Effector memory CD8-positive, alpha-beta T cell (primary cell): Measurements from ENCODE around the gene GJB2.
"Not testable (repeated sequence)": the region's sequence is repeated elsewhere in the genome, so short reads cannot be mapped to it uniquely, and the experiment has no call there.

Experiments used
- ATAC-seq: fragments of 150-1000 bp; cut with Tn5 transposase; replicated peaks from 2 replicates; pipeline ENCODE4 v1.10.0; 2021; ENCODE audit warnings: mild to moderate bottlenecking, moderate library complexity
- DNase-seq, 3 experiments: peaks; one replicate each; pipeline ENCODE4 v3.0.0; 2021
- H3K27ac Mint-ChIP-seq, 2 donors: one replicate each; pipeline ENCODE4 v1.8.0; 2022; ENCODE audit warnings: mild to moderate bottlenecking in 2 of 2, mixed read lengths in 2 of 2, moderate library complexity in 2 of 2
- H3K27me3 Mint-ChIP-seq, 2 donors: one replicate each; pipeline ENCODE4 v1.8.0; 2022; ENCODE audit warnings: mixed read lengths in 2 of 2
- H3K36me3 Mint-ChIP-seq: one replicate; pipeline ENCODE4 v1.8.0; 2022; ENCODE audit warnings: mild to moderate bottlenecking, moderate library complexity, mixed read lengths; ENCODE audit not compliant: insufficient read depth
- H3K4me1 Mint-ChIP-seq, 2 donors: one replicate each; pipeline ENCODE4 v1.8.0; 2022; ENCODE audit warnings: low read depth in 2 of 2, mixed read lengths in 2 of 2
- H3K4me3 Mint-ChIP-seq, 2 donors: one replicate each; pipeline ENCODE4 v1.8.0; 2022; ENCODE audit warnings: mild to moderate bottlenecking in 2 of 2, mixed read lengths in 2 of 2, moderate library complexity in 2 of 2
- H3K9me3 Mint-ChIP-seq, 2 donors: one replicate each; pipeline ENCODE4 v1.8.0; 2022; ENCODE audit warnings: mixed read lengths in 2 of 2

GJB2 gene

DNA sequence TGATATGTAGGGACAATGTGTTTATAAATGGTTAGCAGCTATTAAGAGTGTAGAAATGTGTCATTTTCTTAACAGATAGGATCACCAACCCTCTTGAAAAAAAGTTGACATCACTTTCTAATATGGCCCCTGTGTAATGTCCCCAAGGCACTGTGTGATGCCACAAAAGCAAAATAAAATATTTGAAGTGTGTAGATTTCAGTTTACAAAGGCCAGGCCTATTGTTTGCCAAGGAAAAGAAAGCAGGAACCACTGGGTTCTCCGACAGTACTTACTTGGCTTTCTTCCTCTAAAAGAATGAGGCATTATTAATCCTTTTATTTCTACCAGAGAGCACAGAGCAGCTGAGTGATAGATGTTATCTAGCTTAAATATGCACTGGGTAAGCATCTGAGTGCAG, 21.4 kb downstream of the GJB2 start:
- Mint-ChIP-seq H3K27me3 (peaks cover 85 to 99% of the 10 kb centered on the region in 2 donors), H3K27ac (no peak overlapping the region), H3K4me3 (no peak overlapping the region), H3K4me1 (peaks cover 3 to 4% of the 10 kb centered on the region in 2 donors), H3K9me3 (no peaks in the 10 kb centered on the region), H3K36me3 (peaks cover 2% of the 10 kb centered on the region)
- ATAC-seq: no peak
- no peak for DNase-seq

DNA sequence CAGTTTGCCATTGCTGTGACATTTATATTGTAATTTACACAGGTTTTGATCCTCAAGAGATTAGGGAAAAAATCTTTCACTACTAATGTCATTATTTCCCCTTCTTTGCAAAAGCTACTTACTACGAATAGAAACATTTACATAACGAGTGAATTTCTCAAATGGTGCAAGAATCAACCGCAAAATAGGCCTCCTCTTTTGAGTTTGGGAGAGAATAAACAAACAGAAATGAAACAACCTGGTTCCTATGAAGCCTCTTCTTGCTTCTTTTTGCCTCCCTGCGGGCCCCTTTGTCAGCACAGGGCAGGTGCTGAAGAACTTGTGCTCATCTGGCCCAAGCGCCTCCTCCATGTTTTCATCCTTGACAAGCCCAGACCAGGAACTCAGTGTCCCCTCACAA, 21.8 kb downstream of the GJB2 start:
- H3K36me3 Mint-ChIP-seq: peaks cover 2% of the 10 kb centered on the region
- no peak overlapping the region for H3K4me3 Mint-ChIP-seq
- peaks cover 85 to 99% of the 10 kb centered on the region in 2 donors for H3K27me3 Mint-ChIP-seq
- ATAC-seq (no peak), DNase-seq (no peak)
- no peaks in the 10 kb centered on the region for H3K9me3 Mint-ChIP-seq
- no peak overlapping the region for H3K27ac Mint-ChIP-seq
- H3K4me1 Mint-ChIP-seq: peaks cover 3 to 4% of the 10 kb centered on the region in 2 donors

- Mint-ChIP-seq H3K27ac (no peak overlapping the region), H3K9me3 (no peaks in the 10 kb centered on the region), H3K27me3 (peaks cover 78 to 88% of the 10 kb centered on the region in 2 donors), H3K4me1 (peaks cover 0 to under 1% of the 10 kb centered on the region in 2 donors), H3K36me3 (peaks cover 2% of the 10 kb centered on the region), H3K4me3 (no peak overlapping the region)
- no peak for ATAC-seq
- DNase-seq: no peak
These were observed 24.3 kb downstream of the GJB2 start for GRCh38 chr13:20168396-20168795.

- DNase-seq (no peak), ATAC-seq (no peak)
- Mint-ChIP-seq H3K36me3 (peaks cover 5% of the 10 kb centered on the region), H3K27ac (no peak overlapping the region), H3K4me3 (no peak overlapping the region), H3K4me1 (peaks cover 0 to 4% of the 10 kb centered on the region in 2 donors), H3K27me3 (peaks cover 57 to 81% of the 10 kb centered on the region in 2 donors), H3K9me3 (no peaks in the 10 kb centered on the region)
These were observed 27.1 kb downstream of the GJB2 start for GRCh38 chr13:20165417-20166257.

GRCh38 chr13:20161951-20162300, 30.8 kb downstream of the GJB2 start:
- Mint-ChIP-seq H3K27me3 (peaks cover 44 to 64% of the 10 kb centered on the region in 2 donors), H3K4me1 (peaks cover 5 to 11% of the 10 kb centered on the region in 2 donors)

DNA sequence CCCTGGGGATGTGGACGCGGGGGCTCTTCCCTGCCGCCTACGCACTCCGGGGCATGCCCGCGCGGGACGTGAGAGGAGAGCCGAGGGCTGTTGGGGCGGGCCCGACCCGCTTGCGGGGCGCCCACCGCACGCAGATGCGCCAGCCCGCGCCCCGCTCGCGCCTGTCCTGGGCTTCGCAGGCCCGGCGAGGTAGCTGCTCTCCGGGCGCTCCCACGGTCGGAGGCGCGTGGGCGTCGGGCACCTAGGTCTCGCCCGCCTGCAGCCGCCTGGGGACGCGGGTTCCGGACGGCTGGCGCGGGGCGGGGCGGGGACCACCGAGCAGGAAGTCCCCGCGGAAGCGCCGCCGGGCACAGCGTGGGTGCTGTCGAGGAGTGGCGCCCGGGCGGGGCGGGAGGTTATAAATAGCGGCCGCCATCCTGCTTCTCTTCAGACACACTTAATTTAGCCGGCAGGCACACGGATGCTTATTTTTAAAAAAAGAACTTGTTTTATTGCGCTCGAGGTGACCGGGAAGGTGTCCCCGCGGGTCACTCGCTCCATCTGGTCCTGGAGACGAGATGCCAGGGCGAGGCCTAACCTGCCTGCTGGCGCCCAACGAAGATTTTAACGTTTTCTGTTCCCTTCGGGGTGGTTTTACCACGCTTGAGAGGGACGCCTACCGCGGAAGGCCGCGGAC, 31.3 kb downstream of the GJB2 start:
- Mint-ChIP-seq H3K27me3 (peaks cover 38 to 62% of the 10 kb centered on the region in 2 donors), H3K27ac (no peak overlapping the region), H3K4me1 (peaks cover 5 to 11% of the 10 kb centered on the region in 2 donors), H3K36me3 (peaks cover 2% of the 10 kb centered on the region), H3K4me3 (peak overlapping the region; percentile 80 to 84), H3K9me3 (no peaks in the 10 kb centered on the region)
- ATAC-seq (peak; percentile 72), DNase-seq (peak; percentile 17 to 43 (median 27))

More at GRCh38 chr13:20161951-20162300, 30.8 kb downstream of the GJB2 start:
- Mint-ChIP-seq H3K36me3 (peaks cover 2% of the 10 kb centered on the region), H3K27ac (no peak overlapping the region), H3K9me3 (no peaks in the 10 kb centered on the region), H3K4me3 (peak overlapping the region; percentile 80 to 84)
- DNase-seq (no peak), ATAC-seq (no peak)

- H3K27ac Mint-ChIP-seq: no peak within 1 kb of the TSS
- H3K9me3 Mint-ChIP-seq: no peaks in the 10 kb centered on the region
- H3K36me3 Mint-ChIP-seq: peaks cover 2% of the 10 kb centered on the region
- H3K27me3 Mint-ChIP-seq: peaks cover 30 to 54% of the 10 kb centered on the region in 2 donors
- peaks cover 5 to 11% of the 10 kb centered on the region in 2 donors for H3K4me1 Mint-ChIP-seq
- ATAC-seq (peak; percentile 58), DNase-seq (peak in 1 of 3 experiments; percentile 17)
- H3K4me3 Mint-ChIP-seq: peak within 1 kb of the TSS; percentile 80 to 84
These were observed 32.1 kb downstream of the GJB2 start, which contains the start of gene GJA3 for GRCh38 chr13:20160306-20161274. Gene GJA3, minus strand, starts transcription at chr13:20161052. Its CDS starts 17,764 bp downstream, at chr13:20143288.

DNA sequence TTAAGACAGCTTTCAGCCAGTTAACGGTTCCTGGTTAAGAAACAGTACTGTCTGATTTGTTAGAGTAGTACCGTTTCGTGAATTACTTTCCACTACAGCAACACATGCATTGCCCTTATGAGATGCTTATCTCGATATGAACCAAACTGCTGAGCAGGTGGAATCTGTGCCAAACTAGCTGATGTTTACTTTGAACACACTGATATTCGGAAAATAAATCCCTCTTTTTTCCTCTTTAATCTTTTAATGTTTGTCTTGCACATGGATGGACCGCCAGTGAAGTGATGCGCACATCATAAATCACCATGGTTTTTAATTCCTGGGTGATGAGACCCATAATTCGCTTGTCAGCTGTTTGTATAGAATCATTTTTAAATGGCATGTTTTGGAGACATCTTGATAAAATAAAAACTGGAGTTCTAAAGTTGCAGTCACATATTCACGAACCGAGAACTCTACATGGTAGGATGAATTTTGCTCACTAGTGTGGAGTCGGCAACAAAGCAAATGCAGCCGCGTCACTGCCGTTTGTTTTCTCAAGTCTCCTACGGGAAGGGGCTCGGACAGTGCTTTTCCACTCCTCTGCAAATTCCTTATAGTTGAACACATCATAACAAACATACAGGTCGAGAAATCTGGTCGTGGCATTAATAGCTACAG, 33.0 kb downstream of the GJB2 start:
- no peak overlapping the region for H3K27ac Mint-ChIP-seq
- ATAC-seq (no peak), DNase-seq (no peak)
- H3K4me3 Mint-ChIP-seq: peak overlapping the region; percentile 80 to 84
- H3K4me1 Mint-ChIP-seq: peaks cover 5 to 11% of the 10 kb centered on the region in 2 donors
- H3K27me3 Mint-ChIP-seq: peaks cover 23 to 48% of the 10 kb centered on the region in 2 donors
- peaks cover 2% of the 10 kb centered on the region for H3K36me3 Mint-ChIP-seq
- H3K9me3 Mint-ChIP-seq: no peaks in the 10 kb centered on the region

- H3K27ac Mint-ChIP-seq: no peak overlapping the region
- peaks cover 5 to 9% of the 10 kb centered on the region in 2 donors for H3K4me1 Mint-ChIP-seq
- H3K9me3 Mint-ChIP-seq: no peaks in the 10 kb centered on the region
- H3K27me3 Mint-ChIP-seq: peaks cover 18 to 32% of the 10 kb centered on the region in 2 donors
- no peak for ATAC-seq
- no peak for DNase-seq
- H3K4me3 Mint-ChIP-seq: no peak overlapping the region
- peaks cover 2% of the 10 kb centered on the region for H3K36me3 Mint-ChIP-seq
These were observed 35.5 kb downstream of the GJB2 start for GRCh38 chr13:20157151-20157796.

GRCh38 chr13:20156702-20157101, 36.0 kb downstream of the GJB2 start:
- H3K27me3 Mint-ChIP-seq: peaks cover 24 to 32% of the 10 kb centered on the region in 2 donors
- H3K36me3 Mint-ChIP-seq: peaks cover 2% of the 10 kb centered on the region
- H3K27ac Mint-ChIP-seq: no peak overlapping the region
- DNase-seq: no peak
- no peaks in the 10 kb centered on the region for H3K9me3 Mint-ChIP-seq
- H3K4me3 Mint-ChIP-seq: no peak overlapping the region
- no peak for ATAC-seq
- H3K4me1 Mint-ChIP-seq: peaks cover 5 to 8% of the 10 kb centered on the region in 2 donors

DNA sequence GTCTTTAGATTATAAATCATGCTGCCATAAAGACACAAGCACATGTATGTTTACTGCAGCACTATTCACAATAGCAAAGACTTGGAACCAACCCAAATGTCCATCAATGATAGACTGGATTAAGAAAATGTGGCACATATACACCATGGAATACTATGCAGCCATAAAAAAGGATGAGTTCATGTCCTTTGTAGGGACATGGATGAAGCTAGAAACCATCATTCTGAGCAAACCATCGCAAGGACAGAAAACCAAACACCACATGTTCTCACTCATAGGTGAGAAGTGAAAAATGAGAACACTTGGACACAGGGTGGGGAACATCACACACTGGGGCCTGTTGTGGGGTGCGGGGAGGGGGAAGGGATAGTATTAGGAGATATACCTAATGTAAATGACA, 39.4 kb downstream of the GJB2 start:
- not testable (repeated sequence) for H3K27ac Mint-ChIP-seq, H3K4me1 Mint-ChIP-seq, H3K36me3 Mint-ChIP-seq, H3K4me3 Mint-ChIP-seq, H3K9me3 Mint-ChIP-seq, DNase-seq, ATAC-seq
- peaks cover 48 to 49% of the 10 kb centered on the region in 2 donors for H3K27me3 Mint-ChIP-seq

GRCh38 chr13:20151612-20152011, 41.1 kb downstream of the GJB2 start:
- no peak overlapping the region for H3K27ac Mint-ChIP-seq

More at GRCh38 chr13:20151612-20152011, 41.1 kb downstream of the GJB2 start:
- Mint-ChIP-seq H3K4me1 (no peaks in the 10 kb centered on the region), H3K4me3 (no peak overlapping the region), H3K9me3 (no peaks in the 10 kb centered on the region), H3K36me3 (no peaks in the 10 kb centered on the region), H3K27me3 (peaks cover 47 to 56% of the 10 kb centered on the region in 2 donors)
- DNase-seq: no peak
- ATAC-seq: no peak
